ENCODE data around the gene PSTPIP2. TPM values are rescaled to one million over a fixed set of nuclear protein-coding genes. Genes with fewer than 3 reads are reported as not detected.
"Not testable (repeated sequence)": the region's sequence is repeated elsewhere in the genome, so short reads cannot be mapped to it uniquely, and the experiment has no call there.

Gene PSTPIP2
- total RNA-seq, 2 donors from 2014 or later: 1.6 to 4.4 TPM

GRCh38 chr18:46051731-46052461 lies 20.2 kb downstream of the PSTPIP2 start:
- TF ChIP-seq POLR2A (IDR thresholded peaks at IDR 0.05) (peak in 1 of 3 donors; percentile 15), CTCF (IDR thresholded peaks at IDR 0.05) (no peak)
- intact Hi-C loops (cut with DNase I): no loop called here
- peak overlapping the region in 2 of 4 donors; percentile 58 to 70 for H3K27ac ChIP-seq
- 51 to 56% methylated on average over 5 to 6 of the region's 6 CpGs for WGBS, 2 donors
- H3K36me3 ChIP-seq (replicated peaks in 1 of 2; ENCODE audit: insufficient read depth in 1 of 2, low read depth in 2 of 2): no peaks in the 10 kb centered on the region
- H3K4me3 ChIP-seq: no peak overlapping the region
- H3K4me1 ChIP-seq: peaks cover 14% of the 10 kb centered on the region
- H3K9me3 ChIP-seq: no peaks in the 10 kb centered on the region
- peak; percentile 86 for ATAC-seq
- H3K27me3 ChIP-seq: no peaks in the 10 kb centered on the region
- DNase-seq: peak; percentile 24 to 63 (median 41)

GRCh38 chr18:46050268-46050667 lies 21.8 kb downstream of the PSTPIP2 start:
- intact Hi-C loops (cut with DNase I): no loop called here
- DNase-seq (no peak), ATAC-seq (no peak)
- WGBS, 2 donors: 91 to 97% methylated on average over 5 of the region's 5 CpGs
- TF ChIP-seq POLR2A (IDR thresholded peaks at IDR 0.05): no peak
- no peak for TF ChIP-seq CTCF (IDR thresholded peaks at IDR 0.05)
- Histone ChIP-seq H3K4me1 (peaks cover 14% of the 10 kb centered on the region), H3K9me3 (no peaks in the 10 kb centered on the region), H3K4me3 (no peak overlapping the region), H3K36me3 (replicated peaks in 1 of 2; ENCODE audit: insufficient read depth in 1 of 2, low read depth in 2 of 2) (no peaks in the 10 kb centered on the region), H3K27ac (no peak overlapping the region), H3K27me3 (no peaks in the 10 kb centered on the region)

GRCh38 chr18:46048641-46049040 lies 23.4 kb downstream of the PSTPIP2 start:
- Histone ChIP-seq H3K27me3 (no peaks in the 10 kb centered on the region), H3K36me3 (replicated peaks in 1 of 2; ENCODE audit: insufficient read depth in 1 of 2, low read depth in 2 of 2) (no peaks in the 10 kb centered on the region), H3K9me3 (no peaks in the 10 kb centered on the region), H3K4me3 (no peak overlapping the region), H3K27ac (no peak overlapping the region), H3K4me1 (peaks cover 14% of the 10 kb centered on the region)
- ATAC-seq (no peak), DNase-seq (no peak)
- TF ChIP-seq CTCF (IDR thresholded peaks at IDR 0.05): no peak
- TF ChIP-seq POLR2A (IDR thresholded peaks at IDR 0.05): no peak
- 94 to 97% methylated on average over 1 of the region's 1 CpG for WGBS, 2 donors
- intact Hi-C loops (cut with DNase I): no loop called here

- peaks cover 14% of the 10 kb centered on the region for H3K4me1 ChIP-seq
- H3K4me3 ChIP-seq; H3K36me3 ChIP-seq (replicated peaks in 1 of 2; ENCODE audit: insufficient read depth in 1 of 2, low read depth in 2 of 2); H3K27me3 ChIP-seq; H3K9me3 ChIP-seq; H3K27ac ChIP-seq; DNase-seq; ATAC-seq; intact Hi-C loops (cut with DNase I): not testable (repeated sequence)
- WGBS, 2 donors: 91 to 93% methylated on average over 13 of the region's 13 CpGs
Observed at GRCh38 chr18:46047369-46047768, 24.7 kb downstream of the PSTPIP2 start.

- WGBS, 2 donors: 94 to 96% methylated on average over 2 of the region's 2 CpGs
- ATAC-seq (no peak), DNase-seq (no peak)
- H3K9me3 ChIP-seq: no peaks in the 10 kb centered on the region
- peaks cover 7% of the 10 kb centered on the region for H3K4me1 ChIP-seq
- no peak overlapping the region for H3K4me3 ChIP-seq
- H3K27me3 ChIP-seq: no peaks in the 10 kb centered on the region
- TF ChIP-seq POLR2A (IDR thresholded peaks at IDR 0.05) (no peak), CTCF (IDR thresholded peaks at IDR 0.05) (no peak)
- intact Hi-C loops (cut with DNase I): no loop called here
- no peak overlapping the region for H3K27ac ChIP-seq
- no peaks in the 10 kb centered on the region for H3K36me3 ChIP-seq (replicated peaks in 1 of 2; ENCODE audit: insufficient read depth in 1 of 2, low read depth in 2 of 2)
Observed at GRCh38 chr18:46046688-46047087, 25.4 kb downstream of the PSTPIP2 start.
